B cell (primary cell): ENCODE data around the gene NTRK2.

Source experiments
- EZH2 ChIP-seq: IDR thresholded peaks from 2 replicates; pipeline ENCODE4 v1.6.1; 2012; ENCODE audit warnings: borderline replicate concordance, low read depth, mild to moderate bottlenecking, moderate library complexity, low read length; ENCODE audit not compliant: insufficient read depth, poor library complexity, severe bottlenecking
- TF ChIP-seq, protein P1 (sequence below): fragments of 200-600 bp; IDR thresholded peaks from one replicate; pipeline ENCODE4 v1.8.0; 2022; ENCODE audit warnings: antibody characterized with exemption, mild to moderate bottlenecking

DNA sequence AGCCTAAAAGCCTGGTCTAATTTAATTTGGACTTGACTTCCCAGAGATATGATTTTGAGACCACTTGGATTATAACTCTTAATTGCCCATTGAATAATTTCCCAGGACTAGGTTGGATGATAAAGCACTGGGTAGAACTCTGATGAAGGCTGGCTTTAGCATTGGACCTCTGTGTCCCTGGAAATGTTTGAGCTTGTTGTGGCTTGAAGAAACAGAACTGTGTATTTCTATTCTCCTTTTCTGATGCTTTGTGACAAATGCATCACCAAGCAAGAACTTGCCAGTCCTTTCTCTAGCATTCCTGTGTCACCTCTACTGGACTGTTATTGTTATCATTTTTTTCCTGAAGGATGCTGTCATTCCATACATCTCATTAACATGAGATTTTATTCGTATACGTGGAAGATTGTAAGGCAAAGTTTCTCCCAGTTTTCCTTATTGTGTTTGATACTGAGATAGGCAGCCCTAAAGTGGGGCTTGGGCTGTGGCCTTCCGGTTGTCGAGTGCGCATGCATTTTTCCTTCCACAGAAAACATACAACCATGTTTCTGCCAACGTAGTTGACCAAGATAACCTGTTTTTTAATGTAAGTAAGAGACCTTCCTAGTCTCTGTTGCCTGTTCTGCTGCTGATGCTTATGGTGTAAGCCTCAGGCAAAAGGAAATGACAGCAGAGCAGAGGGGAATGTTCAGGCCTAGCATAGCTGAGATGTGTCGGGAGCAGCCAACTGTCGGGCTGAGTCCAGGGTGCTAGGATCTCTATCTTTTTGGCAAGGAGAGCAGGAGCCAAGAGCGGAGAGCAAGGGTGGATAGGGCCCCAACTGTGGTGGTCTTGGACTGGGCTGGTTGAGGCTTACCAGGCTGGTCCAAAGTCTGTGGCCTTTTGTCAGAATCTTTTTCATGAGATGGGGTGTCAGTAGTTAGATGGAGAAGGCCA lies 2.3 kb downstream of the NTRK2 start:
- TF ChIP-seq EZH2, result no peak
- TF ChIP-seq, protein P1, sequence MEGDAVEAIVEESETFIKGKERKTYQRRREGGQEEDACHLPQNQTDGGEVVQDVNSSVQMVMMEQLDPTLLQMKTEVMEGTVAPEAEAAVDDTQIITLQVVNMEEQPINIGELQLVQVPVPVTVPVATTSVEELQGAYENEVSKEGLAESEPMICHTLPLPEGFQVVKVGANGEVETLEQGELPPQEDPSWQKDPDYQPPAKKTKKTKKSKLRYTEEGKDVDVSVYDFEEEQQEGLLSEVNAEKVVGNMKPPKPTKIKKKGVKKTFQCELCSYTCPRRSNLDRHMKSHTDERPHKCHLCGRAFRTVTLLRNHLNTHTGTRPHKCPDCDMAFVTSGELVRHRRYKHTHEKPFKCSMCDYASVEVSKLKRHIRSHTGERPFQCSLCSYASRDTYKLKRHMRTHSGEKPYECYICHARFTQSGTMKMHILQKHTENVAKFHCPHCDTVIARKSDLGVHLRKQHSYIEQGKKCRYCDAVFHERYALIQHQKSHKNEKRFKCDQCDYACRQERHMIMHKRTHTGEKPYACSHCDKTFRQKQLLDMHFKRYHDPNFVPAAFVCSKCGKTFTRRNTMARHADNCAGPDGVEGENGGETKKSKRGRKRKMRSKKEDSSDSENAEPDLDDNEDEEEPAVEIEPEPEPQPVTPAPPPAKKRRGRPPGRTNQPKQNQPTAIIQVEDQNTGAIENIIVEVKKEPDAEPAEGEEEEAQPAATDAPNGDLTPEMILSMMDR, result no peak
